Dendritic cell treated with granulocyte-macrophage colony-stimulating factor and Interleukin-4, amounts not matched to agents 40 ng/mL and 50 ng/mL, for 4 days (primary cell): ENCODE measurements around the gene CIT.

ENCODE experiments used
- H3K27ac Mint-ChIP-seq: one replicate; pipeline ENCODE4 v1.8.0; 2022; ENCODE audit warnings: mild to moderate bottlenecking, mixed read lengths
- H3K27me3 Mint-ChIP-seq: one replicate; pipeline ENCODE4 v1.8.0; 2022; ENCODE audit warnings: mild to moderate bottlenecking, mixed read lengths
- H3K36me3 Mint-ChIP-seq: one replicate; pipeline ENCODE4 v1.8.0; 2022; ENCODE audit warnings: low read depth, mixed read lengths
- H3K4me1 Mint-ChIP-seq: one replicate; pipeline ENCODE4 v1.8.0; 2022; ENCODE audit warnings: low read depth, mixed read lengths
- H3K4me3 Mint-ChIP-seq: one replicate; pipeline ENCODE4 v1.8.0; 2022; ENCODE audit warnings: mild to moderate bottlenecking, moderate library complexity, mixed read lengths
- H3K9me3 Mint-ChIP-seq: one replicate; pipeline ENCODE4 v1.8.0; 2022; ENCODE audit warnings: mixed read lengths
- intact Hi-C: fragments of 100-400 bp; cut with micrococcal nuclease; formaldehyde crosslinking; loops from one replicate; pipeline ENCODE4 v1.15.0; 2022

CIT gene

DNA sequence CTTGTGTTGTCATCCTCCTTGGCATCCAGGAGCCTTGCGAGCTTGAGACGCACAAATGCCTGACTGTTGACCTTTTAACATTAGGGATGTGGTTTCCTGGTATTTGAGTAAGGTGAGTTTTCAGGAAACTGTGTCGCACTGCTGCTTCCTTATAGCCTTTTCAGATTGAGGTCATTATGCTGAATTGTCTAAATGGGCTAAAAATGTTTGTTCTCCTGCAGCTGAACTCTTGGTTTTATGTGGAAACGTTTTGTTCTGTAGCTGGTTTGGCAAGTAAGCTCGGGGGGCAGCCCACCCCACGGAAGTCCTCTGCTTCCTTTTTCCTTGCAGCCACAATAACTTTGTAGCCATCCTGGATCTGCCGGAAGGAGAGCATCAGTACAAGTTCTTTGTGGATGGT is 203.5 kb downstream of the CIT start:
- Mint-ChIP-seq H3K27me3 (no peaks in the 10 kb centered on the region), H3K36me3 (peaks cover 92% of the 10 kb centered on the region), H3K4me1 (peaks cover 61% of the 10 kb centered on the region), H3K27ac (no peak overlapping the region), H3K9me3 (no peaks in the 10 kb centered on the region), H3K4me3 (no peak overlapping the region)
- intact Hi-C loops = no loop called here

DNA sequence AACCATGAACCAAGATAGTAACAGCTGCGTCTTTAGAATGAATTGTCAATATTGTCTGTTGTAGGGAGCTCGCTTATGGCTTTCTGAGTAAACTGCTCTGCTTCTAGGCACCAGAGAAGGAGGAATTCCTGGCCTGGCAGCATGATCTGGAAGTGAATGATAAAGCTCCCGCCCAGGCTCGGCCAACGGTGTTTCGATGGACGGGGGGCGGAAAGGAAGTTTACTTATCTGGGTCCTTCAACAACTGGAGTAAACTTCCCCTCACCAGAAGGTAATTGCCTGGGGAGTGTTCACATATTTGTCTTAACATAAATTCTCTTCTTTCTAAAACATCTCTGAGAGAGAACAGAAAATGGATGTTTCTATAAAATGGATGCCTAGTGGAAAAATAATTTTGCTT is 204.9 kb downstream of the CIT start:
- intact Hi-C loops = no loop called here
- H3K27me3 Mint-ChIP-seq = no peaks in the 10 kb centered on the region
- no peak overlapping the region for H3K27ac Mint-ChIP-seq
- H3K9me3 Mint-ChIP-seq = no peaks in the 10 kb centered on the region
- H3K36me3 Mint-ChIP-seq = peaks cover 85% of the 10 kb centered on the region
- H3K4me1 Mint-ChIP-seq = peaks cover 62% of the 10 kb centered on the region
- H3K4me3 Mint-ChIP-seq = no peak overlapping the region

DNA sequence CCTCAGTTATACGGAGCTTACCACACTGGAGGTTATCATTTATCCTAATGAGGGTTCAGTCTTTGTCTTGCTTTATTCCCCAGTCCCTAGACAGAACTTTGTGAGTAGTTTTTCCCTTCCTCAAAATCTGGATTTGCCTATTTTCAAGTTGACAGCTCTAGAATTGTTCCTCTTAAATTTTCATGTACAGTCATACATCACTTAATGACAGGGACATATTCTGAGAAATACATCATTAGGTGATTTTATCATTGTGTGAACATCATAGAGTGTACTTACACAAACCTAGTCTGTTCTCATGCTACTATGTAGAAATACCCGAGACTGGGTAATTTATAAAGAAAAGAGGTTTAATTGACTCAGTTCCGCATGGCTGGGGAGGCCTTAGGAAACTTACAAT is 206.1 kb downstream of the CIT start:
- no peak overlapping the region for H3K4me3 Mint-ChIP-seq
- no peaks in the 10 kb centered on the region for H3K9me3 Mint-ChIP-seq
- peaks cover 74% of the 10 kb centered on the region for H3K36me3 Mint-ChIP-seq
- H3K4me1 Mint-ChIP-seq = peaks cover 67% of the 10 kb centered on the region
- no peaks in the 10 kb centered on the region for H3K27me3 Mint-ChIP-seq
- no peak overlapping the region for H3K27ac Mint-ChIP-seq
- intact Hi-C loops = no loop called here

DNA sequence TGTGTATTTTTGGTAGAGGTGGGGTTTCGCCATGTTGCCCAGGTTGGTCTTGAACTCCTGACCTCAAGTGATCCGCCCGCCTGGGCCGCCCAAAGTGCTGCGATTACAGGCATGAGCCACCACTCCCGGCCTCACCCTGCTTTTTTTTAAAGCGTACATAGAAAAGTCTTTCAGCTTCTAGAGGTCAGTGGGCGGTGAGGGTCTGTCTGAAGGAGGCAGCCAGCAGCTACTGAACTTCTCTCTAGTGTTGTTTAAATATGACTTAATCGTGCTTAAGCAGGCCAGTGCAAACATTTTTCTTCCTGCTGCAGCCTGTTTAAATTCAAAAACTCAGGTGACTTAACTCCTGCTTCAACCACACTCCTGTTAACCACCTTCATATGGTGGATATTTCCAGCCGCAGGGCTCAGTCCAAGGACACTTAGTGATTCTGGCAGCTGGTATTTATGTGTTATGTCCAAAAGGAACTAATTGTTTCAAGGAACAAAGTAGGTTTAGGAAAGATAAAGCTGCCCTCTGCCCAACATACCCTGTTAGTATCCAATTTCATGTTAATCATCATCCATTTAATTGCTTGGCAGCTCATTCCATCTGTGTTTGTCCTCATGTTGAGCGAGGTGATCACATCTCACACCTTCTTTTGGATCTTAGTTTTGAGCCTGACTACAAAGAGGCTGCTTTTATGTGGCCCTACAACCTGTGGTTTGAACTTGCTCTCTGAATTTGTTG is 207.2 kb downstream of the CIT start:
- Mint-ChIP-seq H3K27ac (no peak overlapping the region), H3K4me1 (peaks cover 61% of the 10 kb centered on the region), H3K27me3 (no peaks in the 10 kb centered on the region), H3K4me3 (peak overlapping the region; percentile 52), H3K9me3 (no peaks in the 10 kb centered on the region), H3K36me3 (peaks cover 62% of the 10 kb centered on the region)
- intact Hi-C loops = no loop called here

DNA sequence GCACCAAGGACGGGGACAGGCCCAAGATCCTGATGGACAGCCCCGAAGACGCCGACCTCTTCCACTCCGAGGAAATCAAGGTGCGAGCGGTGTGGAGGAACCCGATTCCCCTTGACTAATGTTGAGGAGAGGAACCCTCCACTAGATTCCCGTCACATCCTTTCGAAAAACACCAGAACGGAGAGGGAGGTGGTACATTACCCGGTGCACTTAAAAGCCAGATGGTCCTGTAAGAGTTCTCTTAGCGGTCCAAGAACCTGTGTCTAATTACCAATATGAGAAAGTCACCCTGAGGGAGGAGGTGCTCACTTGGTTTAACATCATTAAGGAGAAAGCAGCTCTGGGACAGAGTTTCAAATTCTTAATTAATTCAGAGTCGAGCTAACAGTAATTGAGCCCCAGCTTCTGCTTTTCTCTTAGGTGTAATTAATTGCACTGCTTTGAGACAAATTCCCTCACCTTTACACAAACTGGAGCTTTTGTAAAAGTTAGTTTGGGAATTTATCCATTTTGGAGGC is 208.7 kb downstream of the CIT start:
- H3K36me3 Mint-ChIP-seq = peaks cover 47% of the 10 kb centered on the region
- H3K9me3 Mint-ChIP-seq = no peaks in the 10 kb centered on the region
- peaks cover 48% of the 10 kb centered on the region for H3K4me1 Mint-ChIP-seq
- H3K27ac Mint-ChIP-seq = peak overlapping the region; percentile 89
- H3K4me3 Mint-ChIP-seq = peak overlapping the region; percentile 89
- intact Hi-C loops = no loop called here
- H3K27me3 Mint-ChIP-seq = no peaks in the 10 kb centered on the region

DNA sequence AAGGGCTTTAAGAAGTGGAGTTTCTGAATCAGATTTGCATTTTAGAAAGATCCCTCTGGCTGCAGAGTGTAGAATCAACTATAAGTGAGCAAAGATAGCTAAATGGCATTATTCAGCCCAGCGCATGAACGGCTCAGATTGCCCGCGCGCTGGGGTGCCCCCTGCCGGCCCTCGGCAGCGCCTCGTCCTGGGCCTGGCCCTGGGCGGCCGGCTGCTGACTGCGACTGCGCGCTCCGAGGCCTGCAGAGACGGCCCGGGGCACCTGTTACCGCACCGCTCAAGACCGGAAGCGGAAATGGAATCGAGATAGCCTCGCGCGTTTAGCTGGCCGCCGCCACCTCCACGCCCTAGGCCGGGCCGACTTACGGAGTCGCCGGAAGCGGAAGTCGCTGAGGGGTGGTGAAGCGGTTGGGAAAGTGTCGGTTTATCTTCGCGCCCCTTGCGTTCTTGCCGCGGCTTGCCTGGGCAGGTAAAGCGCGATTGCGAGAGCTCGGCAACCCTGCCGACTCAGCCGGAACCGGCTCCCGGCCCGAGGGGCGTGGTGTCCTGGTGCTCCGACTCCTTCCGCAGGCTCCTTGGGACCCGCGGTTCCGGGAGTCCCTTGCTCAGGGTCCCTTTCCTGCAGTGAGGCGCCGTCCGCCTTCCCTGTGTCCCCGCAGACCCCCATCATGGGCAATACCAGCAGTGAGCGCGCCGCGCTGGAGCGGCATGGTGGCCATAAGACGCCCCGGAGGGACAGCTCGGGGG is 209.4 kb downstream of the CIT start, which contains the start of gene PRKAB1:
PRKAB1 (plus strand) TSS at position 557 of the 747 bp plus-strand sequence; CDS start at position 669, 112 bp downstream.
- Mint-ChIP-seq H3K27ac (peak within 1 kb of the TSS; percentile 89), H3K27me3 (no peaks in the 10 kb centered on the region), H3K9me3 (no peaks in the 10 kb centered on the region), H3K4me3 (peak within 1 kb of the TSS; percentile 89), H3K4me1 (peaks cover 42% of the 10 kb centered on the region), H3K36me3 (peaks cover 41% of the 10 kb centered on the region)
- intact Hi-C loops = no loop called here

DNA sequence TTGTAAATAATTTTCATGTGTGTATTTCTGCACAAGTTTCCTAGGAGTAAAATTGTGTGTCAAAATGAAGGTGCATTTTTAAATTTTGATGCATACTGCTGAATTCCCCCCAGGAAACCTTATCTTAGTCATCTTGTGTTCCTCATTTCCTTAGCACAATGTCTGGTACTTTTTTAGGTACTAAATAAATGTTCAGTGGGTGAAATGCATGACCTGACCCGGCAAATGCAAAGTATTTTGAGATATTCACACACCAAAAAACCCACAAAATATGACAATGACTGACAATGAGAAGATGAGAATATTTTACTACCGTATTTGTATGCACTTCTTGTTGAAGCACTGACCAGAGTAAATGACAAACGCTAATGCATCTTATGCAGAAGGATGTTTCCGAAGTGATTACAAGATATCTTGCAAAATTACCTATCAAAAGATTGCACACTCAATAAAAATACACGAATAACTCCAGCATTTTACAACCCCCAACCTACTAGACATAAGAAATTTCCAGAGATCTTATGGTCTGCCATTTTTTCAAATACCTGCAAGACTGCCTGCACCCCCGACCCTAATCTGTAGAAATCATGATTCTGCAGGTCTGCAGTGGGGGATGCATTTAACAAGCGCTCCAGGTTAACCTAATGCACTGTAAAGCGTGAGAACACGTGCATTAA is 210.1 kb downstream of the CIT start:
- intact Hi-C loops = no loop called here
- Mint-ChIP-seq H3K9me3 (no peaks in the 10 kb centered on the region), H3K4me1 (peaks cover 42% of the 10 kb centered on the region), H3K27me3 (no peaks in the 10 kb centered on the region), H3K36me3 (peaks cover 33% of the 10 kb centered on the region), H3K27ac (peak overlapping the region; percentile 89), H3K4me3 (peak overlapping the region; percentile 89)

DNA sequence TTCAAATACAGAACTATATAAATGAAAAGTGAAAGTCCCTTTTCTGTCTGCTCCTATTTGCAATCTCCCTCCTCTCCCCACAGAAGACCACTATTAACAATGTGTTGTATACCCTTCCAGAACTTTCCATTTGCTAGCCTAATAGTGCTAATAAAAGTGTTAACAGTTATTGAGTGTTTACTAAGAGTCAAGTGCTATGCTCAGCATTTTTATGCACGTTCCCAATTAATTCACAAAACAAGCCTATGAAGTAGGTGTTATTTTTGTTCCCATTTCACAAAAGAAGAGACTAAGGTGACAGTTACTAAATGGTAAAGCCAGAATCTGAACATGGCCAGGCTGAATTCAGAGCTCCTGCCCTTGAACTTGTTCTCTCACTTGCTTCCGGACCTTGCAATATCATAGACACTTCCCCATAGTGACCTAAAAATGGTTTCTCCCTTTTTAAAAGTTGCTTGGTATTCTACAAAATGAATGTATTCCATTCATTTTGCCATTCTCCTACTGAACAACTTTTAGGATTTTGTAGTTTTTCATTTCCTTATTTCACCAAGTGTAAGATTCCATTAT is 210.8 kb downstream of the CIT start:
- Mint-ChIP-seq H3K4me3 (peak overlapping the region; percentile 53), H3K9me3 (no peaks in the 10 kb centered on the region), H3K4me1 (peaks cover 39% of the 10 kb centered on the region), H3K36me3 (peaks cover 26% of the 10 kb centered on the region), H3K27me3 (no peaks in the 10 kb centered on the region), H3K27ac (peak overlapping the region; percentile 89)
- intact Hi-C loops = no loop called here

DNA sequence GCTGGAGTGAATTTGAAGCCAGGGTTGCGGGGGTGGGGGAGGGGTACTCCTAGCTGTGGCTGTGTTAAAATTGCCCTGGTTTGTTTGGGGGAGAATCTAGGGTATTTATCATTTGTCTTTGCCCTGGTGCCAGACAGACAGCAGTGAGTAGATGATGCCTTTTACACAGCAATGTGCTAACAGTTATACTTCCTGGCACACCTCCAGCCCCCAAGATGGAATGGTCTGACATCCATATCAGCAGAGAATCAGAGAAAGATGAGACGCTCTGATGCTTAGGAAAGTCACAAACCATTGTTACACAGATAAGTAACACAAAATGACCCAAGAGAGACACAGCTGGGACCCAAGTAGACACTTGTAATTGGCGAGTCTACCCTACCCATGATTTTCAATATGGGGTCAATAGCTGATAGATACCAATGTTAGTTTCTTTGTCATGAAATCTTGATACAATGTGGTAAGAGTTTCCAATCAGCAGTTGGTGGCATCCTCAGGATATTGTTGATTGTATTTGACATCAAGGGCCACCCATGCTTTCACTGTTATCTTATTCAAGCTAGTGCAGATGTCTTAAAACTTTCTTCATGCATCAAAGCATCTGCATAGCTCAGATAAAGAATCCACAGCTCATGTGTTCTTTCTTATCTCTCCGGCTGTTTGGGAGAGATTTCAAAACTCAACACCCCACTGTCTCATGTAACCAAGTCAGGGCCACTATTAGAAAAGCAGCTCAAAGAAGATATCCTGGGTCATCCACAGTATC is 211.8 kb downstream of the CIT start:
- no peaks in the 10 kb centered on the region for H3K27me3 Mint-ChIP-seq
- no peaks in the 10 kb centered on the region for H3K9me3 Mint-ChIP-seq
- H3K27ac Mint-ChIP-seq = no peak overlapping the region
- no peak overlapping the region for H3K4me3 Mint-ChIP-seq
- peaks cover 31% of the 10 kb centered on the region for H3K4me1 Mint-ChIP-seq
- peaks cover 17% of the 10 kb centered on the region for H3K36me3 Mint-ChIP-seq
- intact Hi-C loops = no loop called here

DNA sequence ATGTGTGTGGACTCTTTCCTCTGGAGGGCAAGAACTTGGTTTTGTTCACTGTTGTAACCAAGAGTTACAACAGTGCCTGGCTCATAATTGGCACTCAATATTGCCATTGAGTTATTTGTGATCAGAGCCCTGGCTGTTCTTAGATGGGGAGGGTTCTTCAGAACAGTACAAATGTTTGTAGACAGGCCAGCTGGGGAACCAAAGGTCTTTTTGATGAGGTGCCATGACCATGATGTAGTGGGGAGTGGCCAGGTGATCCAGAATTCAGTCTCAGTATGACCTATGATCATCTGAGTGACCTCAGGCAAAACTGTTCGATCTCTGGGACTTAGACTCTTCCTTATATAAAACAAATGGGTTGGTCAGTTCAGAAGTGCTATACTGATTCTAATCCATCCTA is 212.5 kb downstream of the CIT start:
- Mint-ChIP-seq H3K4me3 (no peak overlapping the region), H3K27ac (no peak overlapping the region), H3K36me3 (peaks cover 12% of the 10 kb centered on the region), H3K4me1 (peaks cover 31% of the 10 kb centered on the region), H3K9me3 (no peaks in the 10 kb centered on the region), H3K27me3 (no peaks in the 10 kb centered on the region)
- intact Hi-C loops = no loop called here

DNA sequence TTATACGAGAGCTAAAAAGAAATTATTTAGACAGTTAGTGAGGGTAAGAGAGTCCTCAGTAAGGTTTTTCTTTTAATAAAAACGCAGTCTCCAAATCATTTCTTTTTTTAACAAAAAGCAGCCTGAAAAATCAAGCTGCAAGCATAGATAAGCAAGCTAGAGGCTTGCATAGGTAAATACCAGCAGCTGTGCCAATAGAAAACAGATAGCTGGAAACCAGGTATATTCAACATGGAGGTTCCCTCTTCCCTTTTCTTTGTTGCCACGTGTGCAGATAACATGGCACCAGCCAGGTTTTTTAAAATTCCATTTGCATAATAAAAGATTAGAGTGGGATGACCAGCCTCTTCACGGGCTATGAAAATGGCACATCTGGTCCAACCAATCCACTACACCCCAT is 215.2 kb downstream of the CIT start:
- H3K4me1 Mint-ChIP-seq = peaks cover 23% of the 10 kb centered on the region
- no peak overlapping the region for H3K27ac Mint-ChIP-seq
- intact Hi-C loops = no loop called here
- H3K4me3 Mint-ChIP-seq = no peak overlapping the region
- no peaks in the 10 kb centered on the region for H3K27me3 Mint-ChIP-seq
- H3K36me3 Mint-ChIP-seq = no peaks in the 10 kb centered on the region
- H3K9me3 Mint-ChIP-seq = no peaks in the 10 kb centered on the region

DNA sequence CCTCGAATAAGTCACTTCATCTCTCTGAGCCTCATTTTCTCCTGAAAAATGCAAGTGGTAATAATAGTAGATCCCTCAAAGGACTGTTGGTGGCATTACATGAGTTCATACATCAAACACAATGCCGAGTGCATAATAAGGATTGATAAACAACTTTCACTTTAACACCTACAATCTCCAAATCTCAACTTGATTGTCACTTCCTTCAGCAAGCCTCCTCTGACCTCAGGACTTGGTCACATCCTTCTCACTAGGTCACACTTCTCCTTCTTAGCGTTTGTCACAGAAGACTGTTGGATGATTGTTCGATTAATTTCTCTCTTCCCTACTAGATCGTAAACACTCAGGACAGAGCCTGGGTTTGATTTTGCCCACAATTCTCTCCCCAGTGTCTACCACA is 217.0 kb downstream of the CIT start:
- Mint-ChIP-seq H3K9me3 (no peaks in the 10 kb centered on the region), H3K36me3 (no peaks in the 10 kb centered on the region), H3K4me1 (peaks cover 10% of the 10 kb centered on the region), H3K4me3 (no peak overlapping the region), H3K27me3 (no peaks in the 10 kb centered on the region), H3K27ac (peak overlapping the region; percentile 59)
- intact Hi-C loops = no loop called here

DNA sequence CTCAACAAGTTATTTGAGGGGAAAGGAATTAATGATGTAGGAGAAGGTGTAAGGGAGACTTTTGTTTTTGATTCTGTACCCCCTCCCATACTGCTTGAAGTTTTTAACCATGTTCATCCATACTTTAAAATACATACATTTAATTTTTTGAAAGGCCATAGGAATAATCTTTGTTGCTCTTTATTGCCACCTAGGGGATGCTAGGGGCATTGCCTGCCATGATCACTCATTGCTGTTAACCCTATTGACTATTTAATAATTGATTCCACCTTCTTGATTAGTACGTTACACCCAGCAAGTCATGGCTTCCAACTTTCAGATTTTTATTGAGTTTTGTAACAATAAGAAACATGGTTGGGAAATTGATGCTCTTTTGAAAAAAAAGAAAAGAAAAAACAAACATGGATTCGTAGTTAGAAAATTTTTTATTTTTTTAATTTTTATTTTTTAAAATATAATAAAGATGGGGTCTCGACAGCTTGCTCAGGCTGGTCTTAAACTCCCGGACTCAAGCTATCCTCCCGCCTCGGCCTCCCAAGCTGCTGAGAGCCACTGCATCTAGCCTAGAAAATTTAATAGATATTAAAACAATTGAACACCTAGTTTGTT is 217.7 kb downstream of the CIT start:
- H3K27me3 Mint-ChIP-seq = no peaks in the 10 kb centered on the region
- H3K36me3 Mint-ChIP-seq = no peaks in the 10 kb centered on the region
- peaks cover 10% of the 10 kb centered on the region for H3K4me1 Mint-ChIP-seq
- peak overlapping the region; percentile 59 for H3K27ac Mint-ChIP-seq
- H3K9me3 Mint-ChIP-seq = no peaks in the 10 kb centered on the region
- H3K4me3 Mint-ChIP-seq = no peak overlapping the region
- intact Hi-C loops = no loop called here
